H1 (cell line): Measurements from ENCODE around the gene ZNF839.

Experiments
- CEBPB ChIP-seq: IDR thresholded peaks from 2 replicates; pipeline ENCODE4 v1.6.1; 2012; ENCODE audit warnings: low read depth, low read length
- TF ChIP-seq, protein P1 (sequence below), 3 experiments: IDR thresholded peaks; 1 replicate in 2 of 3; 2 replicates in 1 of 3; pipeline versions ENCODE4 v1.5.1 to v1.6.1; 2011; ENCODE audit warnings: low read length in 3 of 3, mild to moderate bottlenecking in 3 of 3, inconsistent platforms in 2 of 3, low read depth in 1 of 3, moderate library complexity in 1 of 3; ENCODE audit not compliant: insufficient read depth in 1 of 3; ENCODE audit errors: control extremely low read depth in 1 of 3

DNA sequence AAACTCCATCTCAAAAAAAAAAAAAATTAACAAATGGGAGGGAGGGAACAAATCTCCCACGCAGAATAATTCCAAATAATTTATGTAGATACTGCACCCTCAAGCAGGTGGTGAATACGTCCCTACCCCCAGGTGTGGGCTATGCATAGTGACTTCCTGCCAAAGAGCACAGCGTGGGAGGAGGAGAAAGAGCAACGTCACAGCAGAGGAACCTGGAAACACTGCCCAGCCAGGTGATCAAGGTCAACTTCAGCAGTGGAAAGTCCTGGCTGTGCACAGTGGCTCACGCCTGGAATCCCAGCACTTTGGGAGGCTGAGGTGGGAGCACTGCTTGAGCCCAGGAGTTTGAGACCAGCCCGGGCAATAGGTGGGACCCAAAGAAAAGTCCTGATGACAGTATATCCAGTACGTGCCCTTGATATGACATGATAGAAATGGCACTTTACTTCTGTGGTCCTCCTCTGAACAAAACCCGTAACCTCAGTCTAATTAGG lies 33.6 kb downstream of the ZNF839 start:
- TF ChIP-seq CEBPB, result no peak
- TF ChIP-seq, protein P1, sequence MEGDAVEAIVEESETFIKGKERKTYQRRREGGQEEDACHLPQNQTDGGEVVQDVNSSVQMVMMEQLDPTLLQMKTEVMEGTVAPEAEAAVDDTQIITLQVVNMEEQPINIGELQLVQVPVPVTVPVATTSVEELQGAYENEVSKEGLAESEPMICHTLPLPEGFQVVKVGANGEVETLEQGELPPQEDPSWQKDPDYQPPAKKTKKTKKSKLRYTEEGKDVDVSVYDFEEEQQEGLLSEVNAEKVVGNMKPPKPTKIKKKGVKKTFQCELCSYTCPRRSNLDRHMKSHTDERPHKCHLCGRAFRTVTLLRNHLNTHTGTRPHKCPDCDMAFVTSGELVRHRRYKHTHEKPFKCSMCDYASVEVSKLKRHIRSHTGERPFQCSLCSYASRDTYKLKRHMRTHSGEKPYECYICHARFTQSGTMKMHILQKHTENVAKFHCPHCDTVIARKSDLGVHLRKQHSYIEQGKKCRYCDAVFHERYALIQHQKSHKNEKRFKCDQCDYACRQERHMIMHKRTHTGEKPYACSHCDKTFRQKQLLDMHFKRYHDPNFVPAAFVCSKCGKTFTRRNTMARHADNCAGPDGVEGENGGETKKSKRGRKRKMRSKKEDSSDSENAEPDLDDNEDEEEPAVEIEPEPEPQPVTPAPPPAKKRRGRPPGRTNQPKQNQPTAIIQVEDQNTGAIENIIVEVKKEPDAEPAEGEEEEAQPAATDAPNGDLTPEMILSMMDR (IDR thresholded peaks at IDR 0.05; ENCODE audit: control extremely low read depth in 1 of 3, insufficient read depth in 1 of 3, low read depth in 1 of 3, low read length in 3 of 3), result no peak
